Measurements from ENCODE around the gene NUBP1.
"Not testable (repeated sequence)": the region's sequence is repeated elsewhere in the genome, so short reads cannot be mapped to it uniquely, and the experiment has no call there.

NUBP1 gene

GRCh38 chr16:10750793-10751192, 7.2 kb downstream of the NUBP1 start:
- no peak for DNase-seq (ENCODE audit: extremely low read depth in 1 of 2, low read depth in 1 of 2)

GRCh38 chr16:10751291-10751697, 7.7 kb downstream of the NUBP1 start:
- no peak for DNase-seq (ENCODE audit: extremely low read depth in 1 of 2, low read depth in 1 of 2)

- DNase-seq (ENCODE audit: extremely low read depth in 1 of 2, low read depth in 1 of 2) = no peak
Observed at GRCh38 chr16:10752843-10753523, 9.3 kb downstream of the NUBP1 start.

- DNase-seq (ENCODE audit: extremely low read depth in 1 of 2, low read depth in 1 of 2) = no peak
Observed at GRCh38 chr16:10753670-10754069, 10.0 kb downstream of the NUBP1 start.

- DNase-seq (ENCODE audit: extremely low read depth in 1 of 2, low read depth in 1 of 2) = no peak
Observed at GRCh38 chr16:10754941-10755340, 11.3 kb downstream of the NUBP1 start.

- no peak for DNase-seq (ENCODE audit: extremely low read depth in 1 of 2, low read depth in 1 of 2)
Observed at GRCh38 chr16:10756574-10756973, 12.9 kb downstream of the NUBP1 start.

GRCh38 chr16:10760858-10761257, 17.2 kb downstream of the NUBP1 start:
- no peak for DNase-seq (ENCODE audit: extremely low read depth in 1 of 2, low read depth in 1 of 2)

- DNase-seq (ENCODE audit: extremely low read depth in 1 of 2, low read depth in 1 of 2) = no peak
Observed at GRCh38 chr16:10761373-10761772, 17.7 kb downstream of the NUBP1 start.

- no peak for DNase-seq (ENCODE audit: extremely low read depth in 1 of 2, low read depth in 1 of 2)
Observed at GRCh38 chr16:10762336-10763016, 18.8 kb downstream of the NUBP1 start.

GRCh38 chr16:10763456-10763855, 19.8 kb downstream of the NUBP1 start:
- no peak for DNase-seq (ENCODE audit: extremely low read depth in 1 of 2, low read depth in 1 of 2)

- DNase-seq (ENCODE audit: extremely low read depth in 1 of 2, low read depth in 1 of 2) = no peak
Observed at GRCh38 chr16:10765772-10766171, 22.1 kb downstream of the NUBP1 start.

- DNase-seq (ENCODE audit: extremely low read depth in 1 of 2, low read depth in 1 of 2) = no peak
Observed at GRCh38 chr16:10767127-10767526, 23.5 kb downstream of the NUBP1 start.

- DNase-seq (ENCODE audit: extremely low read depth in 1 of 2, low read depth in 1 of 2) = no peak
Observed at GRCh38 chr16:10769381-10769780, 25.7 kb downstream of the NUBP1 start.

GRCh38 chr16:10770907-10771306, 27.3 kb downstream of the NUBP1 start:
- DNase-seq (ENCODE audit: extremely low read depth in 1 of 2, low read depth in 1 of 2) = no peak

- no peak for DNase-seq (ENCODE audit: extremely low read depth in 1 of 2, low read depth in 1 of 2)
Observed at GRCh38 chr16:10776280-10776679, 32.6 kb downstream of the NUBP1 start.

GRCh38 chr16:10776923-10777322, 33.3 kb downstream of the NUBP1 start:
- not testable (repeated sequence) for DNase-seq (ENCODE audit: extremely low read depth in 1 of 2, low read depth in 1 of 2)

GRCh38 chr16:10777356-10777755, 33.7 kb downstream of the NUBP1 start:
- no peak for DNase-seq (ENCODE audit: extremely low read depth in 1 of 2, low read depth in 1 of 2)

GRCh38 chr16:10779908-10780307, 36.3 kb downstream of the NUBP1 start:
- DNase-seq (ENCODE audit: extremely low read depth in 1 of 2, low read depth in 1 of 2) = not testable (repeated sequence)

- DNase-seq (ENCODE audit: extremely low read depth in 1 of 2, low read depth in 1 of 2) = no peak
Observed at GRCh38 chr16:10780628-10781027, 37.0 kb downstream of the NUBP1 start.

- no peak for DNase-seq (ENCODE audit: extremely low read depth in 1 of 2, low read depth in 1 of 2)
Observed at GRCh38 chr16:10782628-10783027, 39.0 kb downstream of the NUBP1 start.

- DNase-seq (ENCODE audit: extremely low read depth in 1 of 2, low read depth in 1 of 2) = no peak
Observed at GRCh38 chr16:10787304-10787703, 43.7 kb downstream of the NUBP1 start.

- DNase-seq (ENCODE audit: extremely low read depth in 1 of 2, low read depth in 1 of 2) = not testable (repeated sequence)
Observed at GRCh38 chr16:10788630-10789029, 45.0 kb downstream of the NUBP1 start.

GRCh38 chr16:10791048-10791447, 47.4 kb downstream of the NUBP1 start:
- no peak for DNase-seq (ENCODE audit: extremely low read depth in 1 of 2, low read depth in 1 of 2)

Data from activated CD8-positive, alpha-beta memory T cell treated with anti-CD3 and anti-CD28 coated beads for 1 hour (primary cell).